ENCODE results near the gene RACGAP1.
"Not testable (repeated sequence)": the region's sequence is repeated elsewhere in the genome, so short reads cannot be mapped to it uniquely, and the experiment has no call there.

Gene RACGAP1

GRCh38 chr12:50030449-50030848 lies 5.2 kb upstream of the RACGAP1 start:
- DNase-seq (ENCODE audit: low spot score): not testable (repeated sequence)

- DNase-seq (ENCODE audit: low spot score): no peak
Measured at GRCh38 chr12:50026691-50027090, 1.4 kb upstream of the RACGAP1 start.

- DNase-seq (ENCODE audit: low spot score): no peak
Measured at GRCh38 chr12:50024805-50025186, 498 bp downstream of the RACGAP1 start.

- no peak for DNase-seq (ENCODE audit: low spot score)
Measured at GRCh38 chr12:50024227-50024626, 1.1 kb downstream of the RACGAP1 start.

- no peak for DNase-seq (ENCODE audit: low spot score)
Measured at GRCh38 chr12:50022903-50023302, 2.4 kb downstream of the RACGAP1 start.

GRCh38 chr12:50021031-50021430 lies 4.3 kb downstream of the RACGAP1 start:
- no peak for DNase-seq (ENCODE audit: low spot score)

GRCh38 chr12:50019524-50019923 lies 5.8 kb downstream of the RACGAP1 start:
- DNase-seq (ENCODE audit: low spot score): no peak

- DNase-seq (ENCODE audit: low spot score): no peak
Measured at GRCh38 chr12:50018968-50019367, 6.3 kb downstream of the RACGAP1 start.

- no peak for DNase-seq (ENCODE audit: low spot score)
Measured at GRCh38 chr12:50018154-50018553, 7.1 kb downstream of the RACGAP1 start.

GRCh38 chr12:50017641-50018040 lies 7.7 kb downstream of the RACGAP1 start:
- DNase-seq (ENCODE audit: low spot score): no peak

- DNase-seq (ENCODE audit: low spot score): no peak
Measured at GRCh38 chr12:50016501-50017475, 8.5 kb downstream of the RACGAP1 start.

- DNase-seq (ENCODE audit: low spot score): no peak
Measured at GRCh38 chr12:50014342-50014741, 11.0 kb downstream of the RACGAP1 start.

GRCh38 chr12:50013361-50014147 lies 11.7 kb downstream of the RACGAP1 start:
- no peak for DNase-seq (ENCODE audit: low spot score)

GRCh38 chr12:50006754-50007442 lies 18.4 kb downstream of the RACGAP1 start:
- DNase-seq (ENCODE audit: low spot score): no peak

GRCh38 chr12:50006280-50006679 lies 19.0 kb downstream of the RACGAP1 start:
- DNase-seq (ENCODE audit: low spot score): no peak

- DNase-seq (ENCODE audit: low spot score): no peak
Measured at GRCh38 chr12:50005175-50005574, 20.1 kb downstream of the RACGAP1 start.

- DNase-seq (ENCODE audit: low spot score): no peak
Measured at GRCh38 chr12:50004696-50005095, 20.6 kb downstream of the RACGAP1 start.

GRCh38 chr12:50003595-50003994 lies 21.7 kb downstream of the RACGAP1 start:
- no peak for DNase-seq (ENCODE audit: low spot score)

- no peak for DNase-seq (ENCODE audit: low spot score)
Measured at GRCh38 chr12:49998453-49998852, 26.8 kb downstream of the RACGAP1 start.

GRCh38 chr12:49990273-49990672 lies 35.0 kb downstream of the RACGAP1 start:
- no peak for DNase-seq (ENCODE audit: low spot score)

- not testable (repeated sequence) for DNase-seq (ENCODE audit: low spot score)
Measured at GRCh38 chr12:49989400-49989799, 35.9 kb downstream of the RACGAP1 start.

GRCh38 chr12:49987625-49988303 lies 37.5 kb downstream of the RACGAP1 start:
- DNase-seq (ENCODE audit: low spot score): no peak
